Esophagus squamous epithelium (tissue), 4 donors: ENCODE data around the gene PTPRQ.

Experiments used
- CTCF ChIP-seq, 6 experiments: fragments of 450-650 bp in 4 of 6; fragments of 200-600 bp in 2 of 6; sonication (generic) in 2 of 6; IDR thresholded peaks; one replicate each; pipeline ENCODE4 v1.5.1; 2016 to 2019; ENCODE audit warnings: antibody characterized with exemption in 6 of 6, mild to moderate bottlenecking in 4 of 6, moderate library complexity in 4 of 6
- POLR2A ChIP-seq, 4 donors: fragments of 450-650 bp; IDR thresholded peaks; one replicate each; pipeline ENCODE4 v1.6.1; 2017; ENCODE audit warnings: antibody characterized with exemption in 4 of 4, mild to moderate bottlenecking in 4 of 4, moderate library complexity in 3 of 4

- TF ChIP-seq POLR2A (IDR thresholded peaks at IDR 0.05) (no peak), CTCF (IDR thresholded peaks at IDR 0.05) (no peak)
Measured at GRCh38 chr12:80432061-80432460, 12.0 kb upstream of the PTPRQ start.
